ENCODE data around the gene CELSR3. TPM values are rescaled to one million over a fixed set of nuclear protein-coding genes. Genes with fewer than 3 reads are reported as not detected.

The CELSR3 gene
- total RNA-seq, 1 donor from 2014 or later = 1.1 TPM

- FAIRE-seq = no peak
- Histone ChIP-seq H3K4me3 (ENCODE audit: low read depth, low read length) (no peak overlapping the region), H3K36me3 (ENCODE audit: control insufficient read depth, insufficient read depth, low read length) (peaks cover 3% of the 10 kb centered on the region), H3K27me3 (ENCODE audit: control insufficient read depth, insufficient read depth, low read length) (no peaks in the 10 kb centered on the region)
- no peak for DNase-seq (ENCODE audit: low read depth)
- TF ChIP-seq, protein P1, sequence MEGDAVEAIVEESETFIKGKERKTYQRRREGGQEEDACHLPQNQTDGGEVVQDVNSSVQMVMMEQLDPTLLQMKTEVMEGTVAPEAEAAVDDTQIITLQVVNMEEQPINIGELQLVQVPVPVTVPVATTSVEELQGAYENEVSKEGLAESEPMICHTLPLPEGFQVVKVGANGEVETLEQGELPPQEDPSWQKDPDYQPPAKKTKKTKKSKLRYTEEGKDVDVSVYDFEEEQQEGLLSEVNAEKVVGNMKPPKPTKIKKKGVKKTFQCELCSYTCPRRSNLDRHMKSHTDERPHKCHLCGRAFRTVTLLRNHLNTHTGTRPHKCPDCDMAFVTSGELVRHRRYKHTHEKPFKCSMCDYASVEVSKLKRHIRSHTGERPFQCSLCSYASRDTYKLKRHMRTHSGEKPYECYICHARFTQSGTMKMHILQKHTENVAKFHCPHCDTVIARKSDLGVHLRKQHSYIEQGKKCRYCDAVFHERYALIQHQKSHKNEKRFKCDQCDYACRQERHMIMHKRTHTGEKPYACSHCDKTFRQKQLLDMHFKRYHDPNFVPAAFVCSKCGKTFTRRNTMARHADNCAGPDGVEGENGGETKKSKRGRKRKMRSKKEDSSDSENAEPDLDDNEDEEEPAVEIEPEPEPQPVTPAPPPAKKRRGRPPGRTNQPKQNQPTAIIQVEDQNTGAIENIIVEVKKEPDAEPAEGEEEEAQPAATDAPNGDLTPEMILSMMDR (IDR thresholded peaks at IDR 0.05; ENCODE audit: insufficient read depth, low read length, severe bottlenecking) = no peak
These were observed 50.4 kb downstream of the CELSR3 start for GRCh38 chr3:48612309-48612708.

GRCh38 chr3:48609088-48610005 is 53.3 kb downstream of the CELSR3 start, which contains the start of gene UQCRC1:
TSS of gene UQCRC1 (minus strand) at chr3:48609646. CDS start at chr3:48609620, 26 bp downstream.
- Histone ChIP-seq H3K4me3 (ENCODE audit: low read depth, low read length) (peak within 1 kb of the TSS; percentile 99), H3K27me3 (ENCODE audit: control insufficient read depth, insufficient read depth, low read length) (no peaks in the 10 kb centered on the region), H3K36me3 (ENCODE audit: control insufficient read depth, insufficient read depth, low read length) (peaks cover 18% of the 10 kb centered on the region)
- FAIRE-seq = no peak
- peak; percentile 84 for DNase-seq (ENCODE audit: low read depth)
- TF ChIP-seq, protein P1 (IDR thresholded peaks at IDR 0.05; ENCODE audit: insufficient read depth, low read length, severe bottlenecking) = peak; percentile 85

- DNase-seq (ENCODE audit: low read depth) (no peak), FAIRE-seq (no peak)
- TF ChIP-seq, protein P1 (IDR thresholded peaks at IDR 0.05; ENCODE audit: insufficient read depth, low read length, severe bottlenecking) = no peak
- Histone ChIP-seq H3K36me3 (ENCODE audit: control insufficient read depth, insufficient read depth, low read length) (peaks cover 33% of the 10 kb centered on the region), H3K4me3 (ENCODE audit: low read depth, low read length) (no peak overlapping the region), H3K27me3 (ENCODE audit: control insufficient read depth, insufficient read depth, low read length) (no peaks in the 10 kb centered on the region)
These were observed 55.2 kb downstream of the CELSR3 start for GRCh38 chr3:48607519-48607918.

- FAIRE-seq = no peak
- no peak for DNase-seq (ENCODE audit: low read depth)
- Histone ChIP-seq H3K27me3 (ENCODE audit: control insufficient read depth, insufficient read depth, low read length) (no peaks in the 10 kb centered on the region), H3K4me3 (ENCODE audit: low read depth, low read length) (no peak overlapping the region), H3K36me3 (ENCODE audit: control insufficient read depth, insufficient read depth, low read length) (peaks cover 51% of the 10 kb centered on the region)
- TF ChIP-seq, protein P1 (IDR thresholded peaks at IDR 0.05; ENCODE audit: insufficient read depth, low read length, severe bottlenecking) = no peak
These were observed 61.1 kb downstream of the CELSR3 start for GRCh38 chr3:48601622-48601994.

GRCh38 chr3:48600711-48601621 is 61.7 kb downstream of the CELSR3 start:
- peaks cover 51% of the 10 kb centered on the region for H3K36me3 ChIP-seq (ENCODE audit: control insufficient read depth, insufficient read depth, low read length)
- no peak overlapping the region for H3K4me3 ChIP-seq (ENCODE audit: low read depth, low read length)
- peak; percentile 68 for FAIRE-seq

More at GRCh38 chr3:48600711-48601621, 61.7 kb downstream of the CELSR3 start:
- DNase-seq (ENCODE audit: low read depth) = no peak
- TF ChIP-seq, protein P1 (IDR thresholded peaks at IDR 0.05; ENCODE audit: insufficient read depth, low read length, severe bottlenecking) = no peak
- no peaks in the 10 kb centered on the region for H3K27me3 ChIP-seq (ENCODE audit: control insufficient read depth, insufficient read depth, low read length)

All from bronchial epithelial cell (primary cell).